NB4 (cell line): ENCODE measurements around the gene SUGP2.

ENCODE experiments used
- POLR2A ChIP-seq: IDR thresholded peaks from 2 replicates; pipeline ENCODE4 v1.6.1; 2011; ENCODE audit warnings: mild to moderate bottlenecking; ENCODE audit not compliant: insufficient read length; ENCODE audit errors: extremely low read depth
- TF ChIP-seq, protein P1 (sequence below): IDR thresholded peaks from one replicate; pipeline ENCODE4 v1.5.1; 2012; ENCODE audit warnings: low read depth, low read length
- TF ChIP-seq, protein P2 (sequence below): IDR thresholded peaks from 2 replicates; pipeline ENCODE4 v1.6.1; 2011; ENCODE audit warnings: low read depth, low read length

DNA sequence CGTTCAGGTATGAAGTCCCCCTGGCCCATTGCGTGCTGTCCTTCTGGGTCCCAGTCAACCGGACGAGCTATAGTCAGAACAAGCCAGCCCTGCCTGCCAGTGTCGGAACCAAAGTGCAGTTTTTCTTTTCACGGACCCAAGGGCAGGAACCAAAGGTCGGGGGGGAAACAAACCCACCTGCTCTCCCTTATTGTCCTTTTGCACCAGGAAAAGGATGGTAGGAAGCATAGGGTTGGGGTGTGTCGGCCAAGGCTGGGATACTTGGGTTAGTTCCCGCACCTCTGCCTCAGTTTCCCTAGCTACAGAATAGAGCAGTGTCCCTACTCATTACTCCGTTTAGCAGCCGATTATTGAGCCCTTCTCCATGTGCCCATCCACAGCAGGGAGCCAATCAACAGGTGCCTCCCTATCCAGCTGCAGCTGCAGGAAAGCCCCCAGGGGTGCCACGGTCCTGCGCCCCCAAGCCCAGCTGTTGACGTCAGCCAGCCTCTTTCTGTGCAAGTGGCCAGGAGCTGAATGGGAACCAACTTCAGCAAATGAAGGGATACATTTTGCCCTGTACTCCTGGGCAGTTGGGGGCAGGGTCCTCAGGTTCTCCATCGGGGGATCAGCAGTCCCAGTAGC is 21.1 kb upstream of the SUGP2 start:
- TF ChIP-seq POLR2A = no peak
- TF ChIP-seq, protein P1, sequence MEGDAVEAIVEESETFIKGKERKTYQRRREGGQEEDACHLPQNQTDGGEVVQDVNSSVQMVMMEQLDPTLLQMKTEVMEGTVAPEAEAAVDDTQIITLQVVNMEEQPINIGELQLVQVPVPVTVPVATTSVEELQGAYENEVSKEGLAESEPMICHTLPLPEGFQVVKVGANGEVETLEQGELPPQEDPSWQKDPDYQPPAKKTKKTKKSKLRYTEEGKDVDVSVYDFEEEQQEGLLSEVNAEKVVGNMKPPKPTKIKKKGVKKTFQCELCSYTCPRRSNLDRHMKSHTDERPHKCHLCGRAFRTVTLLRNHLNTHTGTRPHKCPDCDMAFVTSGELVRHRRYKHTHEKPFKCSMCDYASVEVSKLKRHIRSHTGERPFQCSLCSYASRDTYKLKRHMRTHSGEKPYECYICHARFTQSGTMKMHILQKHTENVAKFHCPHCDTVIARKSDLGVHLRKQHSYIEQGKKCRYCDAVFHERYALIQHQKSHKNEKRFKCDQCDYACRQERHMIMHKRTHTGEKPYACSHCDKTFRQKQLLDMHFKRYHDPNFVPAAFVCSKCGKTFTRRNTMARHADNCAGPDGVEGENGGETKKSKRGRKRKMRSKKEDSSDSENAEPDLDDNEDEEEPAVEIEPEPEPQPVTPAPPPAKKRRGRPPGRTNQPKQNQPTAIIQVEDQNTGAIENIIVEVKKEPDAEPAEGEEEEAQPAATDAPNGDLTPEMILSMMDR = no peak
- TF ChIP-seq, protein P2, sequence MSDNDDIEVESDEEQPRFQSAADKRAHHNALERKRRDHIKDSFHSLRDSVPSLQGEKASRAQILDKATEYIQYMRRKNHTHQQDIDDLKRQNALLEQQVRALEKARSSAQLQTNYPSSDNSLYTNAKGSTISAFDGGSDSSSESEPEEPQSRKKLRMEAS = no peak
